ENCODE results near the gene RNU1-2.
"Not testable (repeated sequence)": the region's sequence is repeated elsewhere in the genome, so short reads cannot be mapped to it uniquely, and the experiment has no call there.

Gene RNU1-2

DNA sequence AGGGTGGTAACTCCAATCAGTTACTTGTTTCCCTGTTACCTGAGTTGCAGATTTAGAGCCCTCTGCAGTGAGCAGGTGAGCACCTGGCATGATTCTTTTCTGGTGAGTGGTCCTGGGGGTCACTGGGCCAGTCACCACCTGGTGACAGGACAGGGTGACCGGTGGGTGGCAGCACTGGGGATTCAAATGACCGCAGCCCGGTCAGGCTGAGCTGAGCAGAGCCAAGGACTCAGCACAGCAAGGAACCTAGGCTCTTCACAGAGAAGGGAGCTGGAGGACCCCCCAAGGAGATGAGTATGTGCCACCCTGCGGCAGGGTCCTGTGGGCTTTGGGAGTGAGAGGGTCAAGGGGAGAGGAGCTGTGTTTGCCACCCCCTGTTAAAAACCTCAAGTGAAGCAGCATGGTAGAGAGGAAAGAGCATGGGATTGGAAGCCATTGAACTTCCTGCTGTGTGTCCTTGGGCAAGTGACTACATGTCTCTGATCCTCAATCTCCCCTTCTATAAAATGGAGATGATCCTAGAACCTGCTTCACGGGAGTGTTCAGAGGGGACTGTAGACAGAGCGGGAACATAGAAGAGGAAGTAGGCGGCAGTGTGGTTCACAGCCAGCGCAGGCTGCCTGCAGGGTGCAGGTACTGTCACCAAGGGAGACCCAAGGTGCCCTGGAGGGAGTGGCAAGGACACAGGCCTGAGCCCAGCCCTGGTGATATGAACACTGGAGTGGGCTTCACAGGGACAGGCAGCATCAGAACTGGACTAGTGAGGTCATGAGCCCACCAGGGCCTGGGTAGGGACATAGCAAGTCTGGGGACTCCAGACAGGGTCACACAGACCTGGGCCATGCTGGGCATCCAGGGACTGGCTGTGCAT lies 16.3 kb downstream of the RNU1-2 start:
- not testable (repeated sequence) for DNase-seq

DNA sequence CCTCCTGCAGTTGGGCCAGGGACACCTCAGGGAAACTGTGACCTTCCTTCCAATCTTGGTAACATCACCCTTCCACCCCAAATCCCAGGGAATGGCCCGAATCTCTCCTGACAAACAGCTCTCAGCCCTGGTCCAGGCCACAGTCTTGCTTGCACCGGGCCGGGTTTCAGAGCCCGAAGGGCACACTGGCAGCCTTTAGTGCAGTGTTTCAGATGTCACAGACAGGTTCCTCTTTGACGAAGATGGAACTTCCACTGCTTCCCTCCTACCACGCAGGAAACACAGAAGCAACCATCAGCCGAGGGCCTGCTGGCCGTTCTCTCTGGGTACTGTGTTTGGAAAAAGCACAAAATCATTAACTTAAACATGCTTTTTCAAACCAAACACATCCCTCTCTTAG lies 17.0 kb downstream of the RNU1-2 start:
- DNase-seq: not testable (repeated sequence)

DNA sequence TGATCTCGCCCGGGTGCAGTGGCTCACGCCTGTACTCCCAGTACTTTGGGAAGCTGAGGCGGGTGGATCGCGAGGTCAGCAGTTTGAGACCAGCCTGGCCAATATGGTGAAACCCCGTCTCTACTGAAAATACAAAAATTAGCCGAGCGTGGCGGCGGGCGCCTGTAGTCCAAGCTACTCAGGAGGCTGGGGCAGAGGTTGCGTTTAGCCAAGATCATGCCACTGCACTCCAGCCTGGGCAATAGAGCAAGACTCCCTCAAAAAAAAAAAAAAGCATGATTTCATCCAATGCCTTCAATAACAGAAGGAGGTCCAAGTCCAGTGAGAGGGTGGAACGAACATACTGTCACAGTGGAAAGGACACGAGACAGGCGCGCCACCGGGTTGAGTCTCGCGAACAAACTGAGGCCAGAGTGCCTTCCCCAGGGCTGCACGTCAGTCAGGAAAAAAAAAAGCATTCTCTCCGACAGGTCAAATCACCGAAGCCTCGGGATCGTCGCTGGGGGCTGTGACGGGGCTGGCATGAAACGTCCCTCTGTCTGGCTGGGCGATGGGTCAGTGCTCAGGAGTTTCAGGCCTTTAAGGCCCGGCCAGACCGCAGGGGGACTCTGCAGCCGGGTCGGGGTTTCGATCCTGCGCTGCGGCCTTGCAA lies 17.5 kb downstream of the RNU1-2 start:
- no peak for DNase-seq

DNA sequence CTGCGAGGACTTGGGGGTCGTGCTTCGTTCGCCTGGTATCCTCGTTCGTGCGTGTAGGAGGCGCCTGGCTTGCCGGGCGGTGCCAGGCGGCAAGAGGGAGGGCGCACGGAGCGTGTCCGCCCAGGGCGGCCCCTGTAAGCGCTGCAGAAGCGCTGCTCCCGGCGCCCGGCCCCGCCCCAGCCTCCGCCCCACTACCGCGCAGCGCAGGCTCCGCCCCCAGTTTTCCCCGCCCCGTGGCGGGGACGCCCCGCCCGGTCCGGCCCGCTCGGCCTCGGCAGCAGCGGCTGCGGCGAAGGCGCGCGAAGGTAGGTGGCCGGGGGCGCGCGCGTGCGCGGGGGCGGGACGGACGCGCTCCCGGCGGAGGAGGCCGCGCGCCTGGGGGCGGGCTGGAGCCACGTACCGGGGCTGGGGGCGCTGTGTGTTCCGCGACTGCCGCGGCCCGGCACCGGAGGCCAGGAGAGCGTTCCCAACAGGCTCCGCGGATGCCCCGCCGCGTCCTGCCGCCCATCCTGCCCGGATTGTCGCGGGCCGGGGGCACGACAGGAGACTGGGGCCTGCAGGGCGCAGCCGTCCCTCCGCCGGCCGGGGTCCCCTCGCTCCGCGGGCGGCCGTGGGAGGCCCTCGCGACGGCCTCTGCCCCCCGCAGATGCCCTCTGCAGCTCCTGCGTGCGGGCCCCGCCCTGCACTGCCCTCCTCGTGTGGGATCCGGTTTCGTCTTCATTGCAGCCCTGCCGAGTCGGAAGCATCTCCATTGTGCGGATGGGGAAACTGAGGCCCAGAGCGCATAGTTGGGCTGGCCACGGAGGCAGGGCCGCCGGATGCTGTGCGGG lies 18.3 kb downstream of the RNU1-2 start:
- peak; percentile 99 for DNase-seq

DNA sequence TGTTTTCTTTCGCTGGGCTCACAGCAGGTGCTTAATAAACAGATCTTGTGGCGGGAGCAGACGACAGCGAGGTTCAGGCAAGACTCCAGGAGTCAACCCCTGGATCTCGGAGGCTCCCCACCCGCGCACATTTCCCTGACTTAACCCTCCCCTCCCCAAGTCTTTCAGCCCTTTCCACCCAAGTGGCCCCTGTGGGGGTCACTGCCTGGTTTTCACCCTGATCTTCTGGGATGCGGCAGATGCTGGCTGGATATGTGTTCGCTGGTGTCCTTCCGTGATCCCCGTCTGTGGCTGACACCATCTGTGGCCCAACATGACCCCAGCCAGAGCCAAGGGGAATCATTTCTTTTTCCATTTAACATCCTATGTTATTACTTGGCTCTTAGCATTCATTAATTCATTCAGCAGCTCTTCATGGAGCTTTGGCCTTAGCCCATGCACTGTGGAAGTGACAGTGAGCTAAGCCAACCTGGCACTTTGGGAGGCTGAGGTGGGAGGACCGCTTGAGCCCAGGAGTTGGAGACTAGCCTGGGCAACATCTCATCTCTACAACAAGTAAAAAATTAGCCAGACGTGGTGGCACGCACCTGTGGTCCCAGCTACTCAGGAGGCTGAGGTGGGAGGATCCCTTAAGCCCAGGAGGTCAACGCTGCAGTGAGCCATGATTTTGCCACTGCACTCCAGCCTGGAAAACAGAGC lies 19.3 kb downstream of the RNU1-2 start:
- DNase-seq: not testable (repeated sequence)

DNA sequence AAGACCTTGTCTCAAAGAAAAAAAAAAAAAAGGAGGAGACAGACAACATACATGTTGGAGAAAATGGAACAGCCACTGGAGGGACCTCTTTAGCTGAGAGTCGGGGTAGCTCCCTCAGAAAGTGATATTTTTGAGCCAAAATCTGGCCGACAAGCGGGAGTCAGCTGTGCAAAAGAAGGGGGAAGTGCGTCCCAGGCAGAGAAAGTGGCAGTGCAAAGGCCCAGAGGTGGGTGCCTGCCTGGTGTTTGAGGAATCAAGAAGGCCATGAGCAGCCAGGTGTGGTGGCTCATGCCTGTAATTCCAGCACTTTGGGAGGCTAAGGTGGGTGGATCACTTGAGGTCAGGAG lies 19.8 kb downstream of the RNU1-2 start:
- no peak for DNase-seq

DNA sequence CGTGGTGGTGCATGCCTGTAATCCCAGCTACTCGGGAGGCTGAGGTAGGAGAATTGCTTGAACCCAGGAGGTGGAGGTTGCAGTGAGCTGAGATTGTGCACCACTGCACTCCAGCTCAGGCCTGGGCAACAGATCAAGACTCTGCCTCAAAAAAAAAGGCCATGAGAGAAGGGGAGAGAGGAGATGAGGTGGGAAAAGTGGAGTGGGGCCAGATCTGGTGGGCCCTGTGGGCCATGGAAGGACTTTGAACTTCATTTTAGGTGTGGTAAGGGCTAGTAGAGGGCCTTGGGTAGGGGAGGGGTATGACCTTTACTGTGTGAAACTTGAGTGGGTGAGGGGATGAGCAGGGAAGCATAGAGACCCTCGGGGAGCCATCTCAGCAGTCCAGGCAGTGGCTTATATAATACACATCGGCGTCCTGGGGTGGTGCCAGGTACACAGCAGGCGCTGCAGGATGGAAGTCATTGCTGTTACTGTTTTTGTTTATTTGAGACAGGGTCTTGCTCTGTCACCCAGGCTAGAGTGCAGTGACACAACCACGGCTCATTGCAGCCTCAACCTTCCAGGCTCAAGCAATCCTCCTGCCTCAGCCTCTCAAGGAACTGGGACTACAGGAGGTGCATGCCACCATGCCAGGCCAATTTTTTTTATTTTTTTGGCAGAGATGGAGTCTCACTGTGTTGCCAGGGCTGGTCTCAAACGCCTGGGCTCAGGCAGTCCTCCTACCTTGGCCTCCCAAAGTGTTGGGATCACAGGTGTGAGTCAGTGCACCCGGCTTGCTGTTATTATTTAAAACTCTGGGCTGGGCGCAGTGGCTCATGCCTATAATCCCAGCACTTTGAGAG lies 20.5 kb downstream of the RNU1-2 start:
- not testable (repeated sequence) for DNase-seq

DNA sequence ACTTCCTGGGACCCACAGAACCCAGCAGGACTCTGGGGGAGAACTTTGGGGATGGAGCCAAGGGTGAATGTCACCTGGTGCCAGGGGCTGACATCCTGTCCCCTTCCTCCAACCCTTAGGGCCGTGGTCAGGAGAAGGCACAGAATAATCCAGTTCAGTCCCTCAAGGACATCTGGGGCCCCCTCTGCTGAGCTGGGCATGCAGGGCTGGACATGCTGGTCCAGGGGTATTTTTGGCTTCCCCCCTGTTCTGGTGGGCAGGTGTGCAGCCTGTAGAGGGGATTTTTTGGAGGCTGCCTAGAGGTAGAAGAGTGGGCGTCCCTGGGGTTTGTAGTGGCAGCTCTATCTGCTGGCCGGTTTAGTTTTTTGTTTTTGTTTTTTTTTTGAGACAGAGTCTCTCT lies 22.6 kb downstream of the RNU1-2 start:
- DNase-seq: no peak

DNA sequence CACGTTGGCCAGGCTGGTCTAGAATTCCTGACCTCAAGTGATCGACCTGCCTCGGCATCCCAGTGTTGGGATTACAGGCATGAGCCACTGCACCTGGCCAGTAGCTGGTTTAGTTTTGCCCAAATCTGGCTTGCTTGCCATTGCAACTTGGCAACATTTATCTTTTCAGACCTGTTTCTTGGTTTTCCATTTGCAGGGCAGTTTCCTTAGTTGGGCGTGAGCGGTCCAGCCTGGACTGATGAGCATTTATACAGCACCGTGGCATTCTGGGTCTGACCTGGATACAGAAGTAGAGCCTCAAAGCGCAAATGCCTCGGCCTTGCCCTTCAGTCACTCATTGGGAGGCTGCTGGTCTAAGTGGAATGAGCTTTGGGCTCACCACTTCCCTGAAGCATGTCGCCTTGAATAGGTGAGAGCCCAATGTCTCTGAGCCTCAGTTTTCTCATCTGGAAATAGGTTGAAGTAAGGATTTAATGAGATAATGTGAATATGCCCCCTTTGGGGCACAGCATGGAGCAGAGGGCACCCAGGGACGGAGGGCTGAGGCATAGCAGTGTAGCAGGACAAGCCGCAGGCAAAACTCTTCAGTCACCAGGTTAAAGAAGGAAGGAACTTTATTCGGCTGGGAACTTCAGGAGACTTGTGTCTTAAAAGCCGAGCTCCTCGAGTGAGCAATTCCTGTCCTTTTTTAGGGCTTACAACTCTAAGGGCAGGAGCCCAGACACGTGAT lies 23.3 kb downstream of the RNU1-2 start:
- DNase-seq: not testable (repeated sequence)

DNA sequence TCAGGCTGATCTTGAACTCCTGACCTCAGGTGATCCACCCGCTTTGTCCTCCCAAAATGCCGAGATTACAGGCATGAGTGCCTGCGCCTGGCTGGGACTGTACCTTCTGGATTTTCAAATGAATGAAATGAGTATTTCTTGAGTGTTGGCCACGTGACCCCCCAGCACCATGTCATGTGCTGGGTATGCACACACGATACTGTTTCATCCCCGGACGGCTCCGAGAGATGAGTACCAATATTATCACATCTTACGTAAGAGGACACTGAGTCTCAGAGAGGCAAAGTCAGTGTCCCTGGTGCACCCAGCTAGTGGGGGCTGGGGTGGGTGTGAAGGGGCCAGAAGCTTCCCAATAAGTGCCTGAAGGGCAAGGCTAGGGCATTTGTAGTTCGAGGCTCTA lies 25.2 kb downstream of the RNU1-2 start:
- DNase-seq: no peak

DNA sequence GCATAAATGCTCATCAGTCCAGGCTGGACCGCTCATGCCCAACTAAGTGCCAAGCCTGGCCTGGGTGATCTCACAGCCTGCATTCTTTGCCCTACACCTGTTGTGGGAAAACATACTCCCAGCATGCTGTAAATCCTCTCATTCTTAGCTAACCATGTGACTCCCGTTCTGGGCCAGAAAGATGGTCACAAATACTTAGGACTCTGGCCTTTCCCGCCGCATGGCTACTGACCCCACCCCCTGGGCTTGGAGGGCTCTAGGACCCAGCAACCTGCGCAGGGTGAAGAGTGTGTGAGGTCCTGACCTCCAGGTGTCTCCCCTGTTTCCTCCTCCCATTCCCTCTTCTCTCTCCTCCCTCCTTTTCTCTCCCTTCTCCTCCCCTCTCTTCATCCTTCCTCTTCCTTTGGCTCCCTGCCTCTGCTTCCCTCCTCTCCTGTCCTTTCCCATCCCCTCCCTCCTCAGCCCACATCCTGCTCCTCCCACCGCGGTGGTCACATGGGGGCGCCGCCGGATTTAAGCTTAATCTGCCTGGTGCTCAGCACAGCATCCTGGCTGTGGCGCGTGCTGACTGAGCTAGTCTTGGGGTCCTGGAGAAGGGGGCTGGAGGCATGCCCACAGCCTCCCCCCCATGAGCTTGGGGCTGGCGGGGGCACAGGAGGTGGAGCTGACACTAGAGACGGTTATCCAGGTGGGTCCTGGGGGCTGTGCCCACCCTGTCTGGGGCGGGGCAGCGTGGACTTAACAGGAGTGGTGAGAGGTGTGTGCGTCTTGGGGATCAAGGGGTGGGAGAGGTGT lies 25.8 kb downstream of the RNU1-2 start, which contains the start of gene CROCC:
Gene CROCC, plus strand, starts transcription at position 541 of the 795 bp plus-strand sequence. Its CDS starts 88 bp downstream, at position 629.
- peak; percentile 66 for DNase-seq

DNA sequence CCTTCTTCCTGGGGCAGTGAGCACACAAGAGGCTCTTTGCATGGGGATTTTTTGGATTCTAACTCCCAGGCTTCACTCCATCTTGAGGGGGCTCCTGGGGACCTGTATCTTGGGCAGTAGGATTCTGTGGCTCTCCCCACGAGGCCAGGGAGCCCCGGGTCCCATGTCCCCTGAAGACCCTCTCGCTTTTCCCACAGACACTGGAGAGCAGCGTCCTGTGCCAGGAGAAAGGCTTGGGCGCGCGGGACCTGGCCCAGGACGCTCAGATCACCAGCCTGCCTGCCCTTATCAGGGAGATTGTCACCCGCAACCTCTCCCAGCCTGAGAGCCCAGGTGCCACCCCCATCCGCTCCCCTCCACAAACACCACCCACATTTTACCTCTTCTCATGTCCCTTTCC lies 26.7 kb downstream of the RNU1-2 start:
- no peak for DNase-seq

DNA sequence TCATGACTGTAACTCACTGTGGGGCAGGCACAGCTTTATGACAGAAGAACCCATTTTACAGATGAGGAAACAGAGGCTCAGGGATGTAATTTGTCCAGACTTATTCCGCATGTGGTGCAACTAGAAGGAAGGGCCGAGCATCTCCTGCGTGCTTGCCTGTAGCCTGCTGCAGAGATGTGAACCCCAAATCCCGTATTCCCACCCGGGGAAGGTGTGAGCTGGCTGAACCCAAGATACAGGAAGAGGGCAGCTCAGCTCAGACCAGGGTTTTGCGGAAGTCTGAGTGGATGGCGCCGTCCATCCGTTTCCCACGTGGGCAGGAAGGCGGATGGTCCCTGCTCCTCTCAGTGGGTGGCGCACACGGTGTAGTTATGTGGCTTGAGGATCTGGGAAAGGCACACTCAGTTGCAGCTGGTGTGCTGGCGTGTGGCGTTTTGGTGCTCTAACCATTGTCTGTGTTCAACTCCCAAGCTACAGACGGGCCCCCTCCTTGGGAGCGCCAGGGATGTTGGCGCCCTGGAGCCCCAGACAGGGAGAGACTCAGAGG lies 27.2 kb downstream of the RNU1-2 start:
- DNase-seq: no peak

DNA sequence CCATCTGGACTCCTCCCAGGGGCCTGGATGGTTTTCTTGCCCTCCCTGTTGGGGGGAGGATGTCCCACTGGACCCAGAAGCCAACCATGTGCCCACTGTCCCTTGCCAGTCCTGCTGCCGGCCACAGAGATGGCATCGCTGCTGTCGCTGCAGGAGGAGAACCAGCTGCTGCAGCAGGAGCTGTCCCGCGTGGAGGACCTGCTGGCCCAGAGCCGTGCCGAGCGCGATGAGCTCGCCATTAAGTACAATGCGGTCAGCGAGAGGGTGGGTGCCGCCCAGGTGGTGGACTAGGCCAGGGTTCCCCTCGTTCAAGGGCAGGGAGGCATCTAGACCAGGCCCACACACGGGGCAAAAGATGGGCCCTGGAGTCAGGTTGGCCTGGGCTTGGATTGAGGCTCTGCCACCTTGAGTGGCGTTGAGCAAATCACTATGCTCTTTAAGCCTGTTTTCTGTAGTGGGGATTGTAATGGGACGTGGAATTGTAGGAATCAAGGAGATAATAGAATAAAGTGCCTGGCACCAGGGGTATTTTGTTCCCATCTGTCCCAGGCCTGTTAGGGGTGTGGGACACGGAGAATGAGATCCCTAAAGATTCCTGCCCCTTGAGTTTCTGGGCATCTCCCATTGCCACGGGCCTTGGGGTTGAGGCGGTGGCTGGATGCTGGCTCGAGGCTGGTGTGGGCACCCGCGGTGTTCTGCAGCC lies 28.6 kb downstream of the RNU1-2 start:
- DNase-seq: no peak

DNA sequence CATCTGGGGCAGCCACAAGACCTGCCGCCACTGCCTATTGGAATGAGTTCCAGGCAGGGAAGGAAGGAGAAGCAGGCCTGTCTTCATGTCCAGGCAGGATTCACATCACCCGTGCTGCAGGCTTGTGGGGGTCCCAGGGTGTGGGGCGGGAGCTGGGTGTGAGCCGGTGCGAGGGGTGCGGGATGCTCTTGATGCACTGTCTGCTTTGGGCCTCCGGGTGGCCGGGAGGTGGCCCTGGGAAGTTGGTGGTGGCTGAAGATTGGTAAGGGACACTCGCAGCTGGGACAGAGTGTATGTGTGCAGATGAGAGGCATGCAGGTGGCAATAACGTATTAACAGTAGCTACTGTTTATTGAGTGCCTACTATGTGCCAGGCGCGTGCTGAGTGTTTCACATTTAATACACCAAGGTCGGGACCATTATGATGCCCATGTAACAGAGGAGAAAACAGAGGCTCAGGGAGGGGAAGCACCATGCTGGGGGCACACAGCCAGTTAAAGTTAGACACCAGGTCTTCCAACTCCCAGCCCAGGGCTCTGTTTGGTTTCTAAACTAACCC lies 29.2 kb downstream of the RNU1-2 start:
- no peak for DNase-seq

DNA sequence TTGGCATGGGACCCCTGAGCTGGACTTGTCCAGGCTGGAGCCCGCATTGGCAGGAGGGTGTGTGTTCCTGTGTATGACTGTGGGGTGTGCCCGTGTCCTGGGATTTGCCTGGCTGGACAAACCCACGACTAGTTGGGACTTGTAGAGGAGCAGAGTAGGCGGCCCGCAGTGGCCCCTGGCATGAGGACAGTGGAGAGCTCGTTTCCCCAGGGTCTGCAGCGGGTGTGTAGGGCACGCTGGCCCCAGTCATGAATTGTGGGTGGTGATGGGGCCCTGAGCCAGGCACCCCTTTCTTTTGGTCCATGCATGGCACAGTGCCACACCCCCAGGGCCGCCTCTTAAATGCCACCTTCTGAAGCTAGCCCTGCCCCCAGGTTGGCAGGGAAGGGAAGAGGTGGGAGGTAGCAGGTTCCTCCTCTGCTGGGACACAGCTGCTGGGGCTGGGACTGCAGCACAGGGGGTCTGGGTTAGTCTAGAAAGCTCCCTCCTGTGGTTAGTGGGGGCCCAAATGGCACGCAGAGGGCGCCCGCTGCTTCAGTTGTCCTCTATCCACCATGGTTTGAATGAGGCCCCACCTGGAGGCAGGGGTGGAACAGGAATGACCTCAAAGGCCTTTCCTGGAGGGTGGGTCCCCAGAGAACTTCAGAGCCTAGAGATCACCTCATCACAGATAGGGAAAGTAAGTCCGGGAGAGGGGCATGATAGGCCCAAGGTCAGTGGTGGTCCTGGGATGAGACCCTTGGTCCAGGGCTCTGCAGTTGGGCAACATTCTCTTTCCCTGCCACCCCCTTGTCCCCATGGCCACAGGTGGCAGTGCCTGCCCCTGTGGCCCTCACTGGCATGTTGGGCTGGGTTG lies 30.1 kb downstream of the RNU1-2 start:
- peak; percentile 11 for DNase-seq

DNA sequence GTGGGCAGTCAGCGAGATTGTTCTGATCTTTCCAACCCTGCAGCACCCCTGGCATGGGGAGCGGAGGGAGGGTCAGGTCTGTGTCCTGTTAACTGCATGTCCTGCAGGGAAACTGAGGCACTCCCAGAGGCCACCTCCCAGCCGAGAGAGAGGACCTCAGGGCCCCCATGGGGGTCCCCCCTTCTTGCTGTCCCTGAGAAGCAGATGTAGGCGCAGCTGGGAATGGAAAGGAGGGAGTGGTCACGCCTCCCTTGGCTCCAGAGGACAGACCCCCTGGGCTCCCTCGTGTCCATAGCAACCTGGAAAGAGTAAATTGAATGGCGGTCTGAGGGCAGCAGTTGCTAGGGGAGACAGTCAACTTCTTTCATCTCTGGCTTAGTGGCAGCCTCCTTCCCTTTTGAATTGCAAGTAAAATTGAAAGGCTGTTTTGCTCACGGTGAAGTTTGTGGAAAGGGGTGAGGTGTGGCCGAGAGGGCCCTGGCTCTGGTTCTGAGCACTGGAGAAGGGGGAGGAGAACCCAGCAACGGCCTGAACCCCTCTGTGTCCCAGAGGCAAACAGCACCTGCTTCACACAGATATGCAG lies 30.8 kb downstream of the RNU1-2 start:
- DNase-seq: peak; percentile 97

DNA sequence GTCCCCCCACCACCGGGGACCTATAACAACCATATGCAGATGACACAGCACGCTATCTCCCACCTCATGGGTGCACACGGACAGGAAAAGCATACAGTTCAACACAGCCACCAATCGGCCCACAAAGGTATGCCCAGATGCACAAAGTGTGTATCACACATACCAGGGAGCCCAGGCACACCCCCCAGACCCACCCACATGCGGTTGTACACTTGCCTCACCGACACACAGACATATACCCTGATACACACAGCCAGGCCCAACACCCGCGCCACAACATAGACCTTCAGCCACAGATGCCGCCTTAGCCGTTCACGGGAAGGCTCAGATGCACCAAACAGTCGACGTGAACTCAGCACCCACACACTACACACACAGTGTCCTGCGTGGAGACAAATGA lies 31.5 kb downstream of the RNU1-2 start:
- no peak for DNase-seq

Data from NCI-H345 (cell line).